NCI-H2029 (cell line): ENCODE results near the gene PIP5K1B.

Experiments used
- DNase-seq: peaks from one replicate; lab custom pipeline; 2025; lab: John Stamatoyannopoulos, UW

Gene PIP5K1B

DNA sequence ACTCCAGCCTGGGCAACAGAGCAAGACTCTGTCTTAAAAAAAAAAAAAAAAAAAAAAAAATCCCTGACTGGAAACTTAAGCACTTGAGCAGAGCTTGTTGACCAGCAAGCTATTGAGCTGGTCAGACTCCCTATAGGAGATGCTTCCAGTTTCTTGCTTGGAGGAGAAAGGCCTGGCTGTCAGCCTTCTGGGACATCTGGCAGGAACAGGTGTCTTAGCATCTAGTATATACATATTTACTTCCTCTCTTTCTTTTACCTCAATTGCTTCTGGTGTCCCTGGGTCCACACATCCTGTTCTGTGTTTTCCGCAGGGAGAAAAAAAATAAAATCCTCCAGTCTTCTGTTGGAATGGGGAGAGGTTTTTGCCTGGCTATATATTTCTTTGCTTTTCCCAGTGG lies 248.7 kb downstream of the PIP5K1B start:
- DNase-seq: no peak

DNA sequence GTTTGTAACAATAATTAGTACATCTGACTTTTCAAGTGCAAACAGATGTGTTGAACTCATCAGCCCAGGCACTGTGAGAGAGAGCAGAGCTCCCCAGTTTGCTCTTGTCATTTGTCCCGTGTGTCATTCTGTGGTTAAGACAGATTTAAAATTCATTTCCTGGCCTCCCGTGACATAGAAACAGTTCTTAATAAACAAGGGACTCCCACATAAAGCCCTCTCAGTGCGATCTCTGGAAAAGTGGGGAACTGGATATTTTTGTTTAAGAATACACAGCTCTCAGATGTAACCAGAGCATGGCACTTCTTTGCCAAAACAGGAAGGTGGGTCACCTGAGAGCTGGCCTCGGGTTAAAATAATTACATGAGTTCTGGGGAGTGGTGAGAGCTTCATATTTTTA lies 250.3 kb downstream of the PIP5K1B start:
- DNase-seq: no peak

DNA sequence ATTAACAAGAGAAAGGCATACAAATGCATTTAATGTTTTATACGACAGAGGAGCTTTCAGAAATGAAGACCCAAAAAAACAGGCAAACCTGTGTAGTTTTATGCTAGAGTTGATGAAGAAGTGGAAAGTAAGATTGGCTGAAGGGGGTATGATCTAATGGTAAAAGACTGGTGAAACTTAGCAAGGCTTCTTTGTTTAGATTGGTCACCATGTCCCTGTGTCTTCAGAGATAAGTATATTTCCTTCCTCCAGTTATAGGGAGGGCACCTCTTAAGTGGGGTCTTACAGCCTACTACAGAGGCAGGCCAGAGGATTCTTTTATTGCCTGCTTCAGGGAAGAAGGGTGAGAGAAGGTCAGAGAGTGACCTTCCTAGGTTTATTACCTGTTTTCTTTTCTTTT lies 252.4 kb downstream of the PIP5K1B start:
- DNase-seq: no peak

DNA sequence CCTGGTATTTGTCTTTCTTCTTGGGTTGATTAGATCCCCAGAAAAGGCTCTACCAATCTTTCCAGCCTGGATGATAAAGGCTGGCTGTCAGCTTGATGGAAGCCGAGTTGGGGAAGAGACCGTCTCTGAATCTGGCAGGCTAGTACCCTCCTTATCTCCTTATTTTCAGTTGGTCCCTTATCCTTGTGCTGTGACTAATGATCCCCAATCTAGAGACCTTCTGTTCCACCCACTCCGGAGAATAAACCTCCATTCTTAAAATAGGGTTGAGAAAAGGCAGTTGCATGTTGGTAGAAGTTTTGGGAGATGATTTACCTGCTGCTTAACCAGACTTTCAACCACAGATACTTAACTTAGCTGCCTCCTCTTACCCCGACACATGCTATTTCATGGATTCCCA lies 256.5 kb downstream of the PIP5K1B start:
- no peak for DNase-seq

DNA sequence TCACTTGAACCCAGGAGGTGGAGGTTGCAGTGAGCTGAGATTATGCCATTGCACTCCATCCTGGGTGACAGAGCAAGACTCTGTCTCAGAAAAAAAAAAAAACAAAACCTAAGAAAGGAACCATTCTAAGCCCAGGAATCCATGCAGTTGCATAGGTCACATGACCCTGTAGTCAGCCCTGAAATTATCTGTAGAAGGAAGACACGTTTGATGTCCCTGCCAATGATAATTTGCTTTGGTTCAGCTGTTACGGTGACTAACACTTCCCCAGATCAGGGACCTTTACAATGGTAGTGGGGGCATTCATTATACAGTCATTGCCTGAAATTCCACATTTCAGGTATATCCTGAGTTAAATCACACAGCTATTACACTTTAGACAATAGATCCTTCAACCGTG lies 258.4 kb downstream of the PIP5K1B start:
- DNase-seq: no peak

DNA sequence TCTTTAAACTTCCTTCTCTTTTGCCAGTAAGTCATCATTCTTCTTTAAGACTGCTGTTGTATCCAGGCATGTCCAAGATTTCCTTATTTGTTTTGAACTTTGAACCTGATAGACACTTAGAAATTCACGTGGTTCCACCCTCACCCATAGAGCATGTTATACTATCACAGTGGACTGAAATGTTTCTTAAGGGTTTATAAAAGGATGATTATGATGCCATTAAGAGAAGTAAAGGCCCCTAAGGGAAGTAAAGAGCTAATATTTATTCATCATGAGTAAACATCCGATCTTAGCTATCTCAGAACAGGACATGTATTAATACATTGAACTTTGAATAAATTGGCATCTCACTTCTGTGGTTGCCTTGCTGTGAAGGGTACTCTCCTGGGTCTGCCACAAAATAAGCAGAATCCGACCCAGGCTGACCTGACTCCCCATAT lies 259.1 kb downstream of the PIP5K1B start:
- DNase-seq: no peak

DNA sequence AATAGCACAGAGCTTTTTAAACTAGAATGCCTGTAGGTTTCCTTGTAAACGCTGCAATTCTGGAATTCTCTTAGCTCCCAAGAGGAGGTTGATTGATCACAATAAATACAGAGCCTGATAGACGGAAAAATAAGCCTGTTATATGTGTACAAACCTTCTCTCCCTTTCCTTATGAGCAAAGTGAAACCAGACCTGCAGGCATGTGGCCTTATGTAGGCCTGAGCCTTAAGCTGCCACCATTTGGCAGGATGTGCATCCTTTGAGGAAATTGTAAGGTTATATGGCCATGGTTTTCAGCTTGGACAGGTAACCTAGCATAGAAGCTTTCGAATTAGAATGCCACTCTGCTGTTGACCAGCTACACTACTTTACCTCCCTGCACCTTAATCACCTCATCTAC lies 259.7 kb downstream of the PIP5K1B start:
- DNase-seq: no peak

DNA sequence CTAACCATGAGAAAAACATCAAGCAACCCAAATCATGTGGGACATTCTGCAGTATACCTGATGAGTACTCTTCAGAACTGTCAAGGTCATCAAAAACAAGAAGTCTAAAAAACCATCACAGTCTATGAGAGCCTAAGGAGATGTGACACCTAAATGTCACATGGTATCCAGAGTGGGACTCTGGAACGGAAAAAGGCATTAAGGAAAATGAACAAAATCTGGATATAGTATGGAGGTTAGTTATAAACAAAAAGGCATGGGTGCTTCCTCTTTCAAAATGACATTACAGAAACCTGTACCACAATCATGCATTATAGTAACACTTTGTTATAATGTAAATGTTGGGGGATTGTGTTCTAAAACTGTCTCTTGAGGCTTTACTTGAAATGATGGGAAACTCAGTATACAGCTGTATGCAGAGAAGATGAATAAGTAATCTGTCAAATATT lies 261.5 kb downstream of the PIP5K1B start:
- no peak for DNase-seq

DNA sequence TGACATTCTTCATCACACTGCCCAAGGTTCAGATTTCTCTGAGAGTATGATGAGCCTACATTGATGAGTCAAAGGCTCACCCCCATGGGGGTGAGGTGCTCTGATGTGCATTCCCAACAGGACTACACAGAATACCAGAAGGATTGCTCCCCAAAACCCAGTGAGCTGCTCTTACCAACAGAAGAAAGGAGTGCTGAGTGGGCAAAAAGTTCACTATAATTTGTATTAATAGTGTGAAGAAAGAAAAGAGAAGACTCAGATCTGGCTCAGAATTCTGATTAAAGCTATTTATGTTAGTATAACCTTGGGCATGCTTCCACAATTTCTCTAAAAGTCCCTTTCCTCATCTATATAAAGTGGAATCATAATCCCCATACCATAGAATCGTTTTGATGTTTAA lies 262.8 kb downstream of the PIP5K1B start:
- DNase-seq: no peak

DNA sequence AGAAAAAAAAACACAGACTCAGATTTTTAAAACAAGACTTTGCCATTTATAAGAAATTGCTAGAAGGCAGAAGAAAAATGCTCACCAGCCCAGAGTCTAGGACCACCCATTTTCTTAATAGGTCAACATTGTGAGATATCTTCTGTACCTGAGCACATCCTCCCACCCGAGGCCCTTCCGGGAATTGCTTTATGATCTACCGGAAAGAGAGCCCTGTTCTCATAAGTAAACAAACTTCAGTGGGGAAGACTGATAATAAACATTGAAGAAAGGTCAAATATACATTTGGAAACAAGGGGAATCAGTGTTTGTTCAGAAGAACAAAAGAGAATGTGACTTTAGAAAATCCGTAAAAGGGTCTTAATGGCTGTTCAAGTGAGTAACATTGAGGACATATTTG lies 264.5 kb downstream of the PIP5K1B start:
- DNase-seq: peak; percentile 17

DNA sequence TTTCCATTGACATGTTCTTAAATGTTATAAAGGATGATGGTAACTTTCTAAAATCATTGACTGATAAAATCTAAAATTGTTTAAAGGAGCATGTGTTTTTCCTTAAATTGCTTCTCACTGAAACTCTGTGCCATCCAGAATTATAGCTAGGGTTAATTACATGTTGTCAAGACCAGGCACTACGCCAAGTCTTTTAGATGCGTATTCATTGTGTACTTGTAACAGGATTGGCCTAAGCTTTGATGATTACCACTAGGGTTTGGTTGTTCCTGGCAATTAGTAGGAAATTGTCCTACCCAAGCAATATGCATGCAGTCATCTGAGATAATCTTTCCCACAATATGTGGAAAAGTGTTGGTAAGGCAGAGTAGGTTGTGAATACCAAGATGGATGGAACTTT lies 265.1 kb downstream of the PIP5K1B start:
- peak; percentile 61 for DNase-seq

DNA sequence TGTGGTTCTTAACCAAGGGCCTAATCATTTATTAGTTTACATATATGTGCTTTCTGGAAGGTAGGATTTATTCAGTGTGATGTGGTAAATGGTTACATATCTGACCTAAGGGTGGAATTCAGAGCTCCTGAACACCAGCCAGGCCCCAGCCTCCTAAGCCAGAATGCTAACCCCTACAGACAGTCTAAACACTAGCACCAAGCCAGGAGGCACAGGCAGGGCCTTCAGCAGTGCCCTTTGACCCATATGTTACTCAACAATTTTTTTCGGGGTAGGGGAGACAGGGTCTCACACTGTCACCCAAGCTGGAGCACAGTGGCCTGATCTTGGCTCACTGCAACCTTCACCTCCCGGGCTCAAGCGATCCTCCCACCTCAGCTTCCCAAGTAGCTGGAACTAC lies 268.6 kb downstream of the PIP5K1B start:
- no peak for DNase-seq

DNA sequence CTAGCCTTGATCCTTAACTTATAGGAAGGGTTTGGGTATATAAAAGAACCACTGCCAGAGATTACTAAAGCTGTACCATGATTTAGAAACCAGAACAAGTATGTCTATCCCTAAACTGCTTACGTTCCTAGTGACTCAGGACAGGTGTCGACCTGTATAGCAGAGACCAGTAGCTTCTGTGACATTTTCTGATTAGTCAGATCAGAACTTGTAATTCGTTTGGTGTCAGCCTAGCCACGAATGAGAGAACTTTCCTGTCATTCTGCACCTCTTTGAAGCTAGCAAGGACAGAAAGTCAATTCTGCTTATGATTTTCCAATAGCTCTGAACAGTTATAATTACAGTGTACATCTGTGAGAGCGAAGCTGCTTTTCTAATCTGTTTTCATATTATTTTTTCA lies 269.4 kb downstream of the PIP5K1B start:
- DNase-seq: no peak

DNA sequence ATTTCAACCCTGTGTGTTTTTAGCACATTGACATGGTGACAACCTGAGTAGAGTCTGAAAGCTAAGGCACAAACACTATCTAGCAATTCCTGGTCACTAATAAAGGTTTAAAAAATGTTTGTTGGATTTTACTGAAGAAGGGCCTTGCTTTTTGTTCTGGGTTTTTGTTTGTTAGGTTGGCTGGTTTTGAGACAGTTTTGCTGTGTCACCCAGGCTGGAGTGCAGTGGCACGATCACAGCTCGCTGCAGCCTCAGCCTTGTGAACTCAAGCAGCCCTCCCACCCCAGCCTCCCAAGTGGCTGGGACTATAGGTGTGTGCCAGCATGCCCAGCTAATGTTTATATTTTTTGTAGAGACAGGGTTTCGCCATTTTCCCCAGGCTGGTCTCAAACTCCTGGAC lies 269.9 kb downstream of the PIP5K1B start:
- DNase-seq: no peak

DNA sequence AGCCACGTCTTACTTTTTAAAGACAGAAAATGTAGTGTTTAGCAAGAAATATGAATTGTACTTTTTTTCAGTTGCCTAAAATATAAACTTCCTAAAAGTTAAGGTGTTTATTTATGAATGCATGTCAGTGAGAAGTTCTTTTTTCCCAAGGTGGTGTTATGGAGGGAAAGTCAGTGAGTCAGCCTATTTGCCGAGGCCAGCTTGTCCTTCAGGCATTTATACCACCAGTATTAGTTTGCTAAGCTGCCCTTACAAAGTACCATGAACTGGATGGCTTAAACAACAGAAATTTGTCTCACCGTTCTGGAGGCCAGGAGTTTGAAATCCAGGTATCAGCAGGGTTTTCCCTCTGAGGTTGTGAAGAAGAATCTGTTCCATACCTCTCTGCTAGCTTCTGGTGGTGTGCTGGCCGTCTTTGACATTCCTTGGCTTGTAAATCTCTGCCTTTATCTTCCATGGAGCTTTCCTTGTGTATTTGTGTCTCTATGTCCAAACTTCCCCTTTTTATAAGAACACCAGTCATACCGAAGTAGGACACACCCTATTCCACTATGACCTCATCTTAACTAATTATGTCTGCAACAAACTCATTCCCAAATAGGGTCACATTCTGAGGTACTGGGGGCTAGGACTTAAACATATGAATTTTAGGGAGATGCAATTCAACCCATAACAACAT lies 270.5 kb downstream of the PIP5K1B start:
- DNase-seq: no peak

DNA sequence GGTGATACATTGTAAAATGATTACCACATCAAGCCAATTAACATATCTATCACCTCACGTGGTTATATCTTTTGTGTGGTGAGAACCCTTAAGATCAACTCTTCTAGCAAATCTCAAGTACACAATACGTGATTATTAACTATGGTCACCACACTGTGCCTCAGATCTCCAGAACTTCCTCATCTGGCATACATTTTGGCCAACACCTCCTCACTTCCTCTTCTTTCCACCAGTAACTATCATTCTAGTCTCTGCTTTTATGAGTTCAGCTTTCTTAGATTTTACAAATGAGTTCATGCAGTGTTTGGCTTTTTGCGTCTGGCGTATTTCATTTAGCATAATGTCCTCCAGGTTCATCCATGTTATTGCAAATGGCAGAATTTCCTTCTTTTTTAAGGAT lies 273.0 kb downstream of the PIP5K1B start:
- DNase-seq: no peak

DNA sequence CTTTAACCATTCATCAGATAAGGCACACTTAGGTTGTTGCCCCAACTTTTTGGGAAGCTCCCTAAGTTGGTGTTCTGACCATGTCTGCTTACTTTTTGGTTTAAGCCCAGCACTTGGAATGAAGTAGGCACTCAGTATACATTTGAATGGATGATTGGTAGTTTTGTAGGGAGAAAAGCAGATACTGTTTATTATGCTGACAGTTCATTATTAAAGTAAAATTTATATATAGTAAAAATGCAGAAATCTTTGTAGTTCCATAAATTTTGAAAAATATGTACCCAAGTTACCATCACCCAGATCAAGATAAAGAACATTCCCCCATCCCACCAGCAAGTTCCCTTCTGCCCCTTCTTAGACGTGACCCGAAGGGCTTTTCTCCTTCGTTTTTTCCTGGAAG lies 273.5 kb downstream of the PIP5K1B start:
- no peak for DNase-seq

DNA sequence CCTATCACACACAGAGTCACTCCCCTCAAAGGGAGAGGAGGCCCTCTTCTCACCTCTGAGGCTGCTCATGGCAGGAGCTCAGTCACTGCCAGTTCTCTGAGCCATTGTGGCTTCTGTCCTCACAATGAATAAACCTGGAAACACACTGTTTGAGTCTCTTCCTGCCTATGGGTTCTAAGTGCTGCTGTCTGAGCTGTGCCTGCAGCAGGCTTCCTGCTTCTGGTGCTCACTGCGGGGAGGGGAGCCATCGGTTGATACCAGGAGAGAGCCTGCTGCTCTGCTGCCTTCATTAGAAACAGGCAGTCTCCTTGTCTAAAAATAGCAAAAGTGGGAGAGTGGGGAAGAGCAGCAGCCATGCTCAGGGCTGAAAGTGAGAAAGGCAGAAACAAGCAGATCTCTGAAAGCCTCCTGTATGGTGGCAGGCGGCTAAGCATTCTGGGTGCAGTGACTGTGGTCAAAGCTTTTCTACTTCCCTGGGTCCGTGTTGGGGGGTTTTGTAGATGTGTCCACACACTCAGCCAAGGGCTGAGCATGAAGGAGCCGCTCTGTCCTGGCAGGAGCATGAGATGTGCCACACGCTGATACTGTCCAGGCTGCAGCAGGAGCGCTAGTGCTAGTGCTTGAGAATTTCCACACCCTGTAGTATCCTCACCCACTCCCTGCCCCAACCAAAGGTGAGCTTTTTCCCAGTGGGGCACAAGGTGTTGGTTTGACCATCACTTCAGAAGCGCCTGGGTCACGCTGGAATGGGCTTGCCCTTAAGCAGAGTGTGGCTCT lies 274.7 kb downstream of the PIP5K1B start:
- no peak for DNase-seq

DNA sequence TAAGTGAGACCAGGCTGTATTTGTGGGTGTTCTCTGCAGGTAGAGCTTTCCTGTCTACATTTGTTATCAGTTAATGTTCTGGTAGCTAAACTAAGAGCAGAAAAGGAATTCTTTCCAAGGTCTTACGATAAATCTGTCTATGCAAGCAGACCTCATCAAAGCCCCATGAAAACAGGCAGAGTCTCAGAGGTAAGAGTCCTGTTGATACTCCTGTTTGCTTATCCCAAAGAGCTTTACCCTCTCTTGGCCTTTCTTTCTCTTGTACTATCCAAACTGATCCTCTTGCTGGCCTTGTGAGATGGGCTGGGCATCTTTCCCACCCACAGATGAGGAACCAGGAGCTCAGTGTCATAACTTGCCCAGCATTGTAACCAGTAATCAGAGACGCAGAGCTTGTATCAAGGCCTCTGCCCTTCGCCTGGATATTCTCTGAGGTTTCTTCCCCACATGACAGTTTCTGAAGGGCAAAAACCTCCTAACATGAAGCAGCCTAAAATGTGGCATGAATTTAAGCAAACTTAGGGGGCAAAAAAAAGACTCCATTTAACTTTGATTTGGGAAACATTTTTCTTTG lies 275.4 kb downstream of the PIP5K1B start:
- no peak for DNase-seq

DNA sequence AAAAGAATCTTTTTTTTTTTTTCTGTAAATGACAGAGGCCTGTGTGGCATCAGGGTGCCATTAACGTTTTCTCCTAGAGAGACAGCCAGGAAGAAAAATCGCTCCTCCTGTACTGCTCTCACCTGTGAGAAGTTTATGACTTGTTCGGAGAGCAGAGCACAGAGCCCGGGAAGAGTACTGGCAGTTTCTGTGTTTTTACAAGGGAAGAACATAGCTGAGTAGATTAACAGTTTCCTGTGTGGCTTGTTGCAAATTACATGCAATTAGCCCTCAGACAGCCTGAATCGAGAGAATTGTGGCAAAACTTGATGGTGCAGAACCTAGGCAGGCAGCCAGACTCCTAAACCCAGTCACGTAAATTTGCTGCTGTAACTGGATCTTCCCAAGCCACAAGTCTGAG lies 276.7 kb downstream of the PIP5K1B start:
- no peak for DNase-seq

DNA sequence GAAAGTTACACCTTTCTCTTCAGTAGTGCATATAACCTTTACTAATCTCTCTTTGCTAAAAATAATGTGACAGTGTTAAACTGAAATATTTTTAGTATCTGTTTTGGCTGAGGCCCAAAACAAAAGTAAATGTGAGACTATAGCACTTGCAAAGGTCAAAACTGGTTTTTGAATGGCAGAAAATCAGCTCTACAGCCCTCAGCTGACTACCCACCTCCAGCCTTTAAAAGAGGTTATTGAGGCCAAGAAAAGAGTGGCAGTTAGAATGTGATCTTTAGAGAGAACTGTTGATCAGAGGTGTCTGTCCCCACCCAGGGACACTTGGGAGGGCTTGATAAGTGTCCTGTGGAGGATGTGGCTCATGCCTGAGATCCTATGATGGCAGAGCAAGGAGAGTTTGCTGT lies 278.0 kb downstream of the PIP5K1B start:
- DNase-seq: no peak

DNA sequence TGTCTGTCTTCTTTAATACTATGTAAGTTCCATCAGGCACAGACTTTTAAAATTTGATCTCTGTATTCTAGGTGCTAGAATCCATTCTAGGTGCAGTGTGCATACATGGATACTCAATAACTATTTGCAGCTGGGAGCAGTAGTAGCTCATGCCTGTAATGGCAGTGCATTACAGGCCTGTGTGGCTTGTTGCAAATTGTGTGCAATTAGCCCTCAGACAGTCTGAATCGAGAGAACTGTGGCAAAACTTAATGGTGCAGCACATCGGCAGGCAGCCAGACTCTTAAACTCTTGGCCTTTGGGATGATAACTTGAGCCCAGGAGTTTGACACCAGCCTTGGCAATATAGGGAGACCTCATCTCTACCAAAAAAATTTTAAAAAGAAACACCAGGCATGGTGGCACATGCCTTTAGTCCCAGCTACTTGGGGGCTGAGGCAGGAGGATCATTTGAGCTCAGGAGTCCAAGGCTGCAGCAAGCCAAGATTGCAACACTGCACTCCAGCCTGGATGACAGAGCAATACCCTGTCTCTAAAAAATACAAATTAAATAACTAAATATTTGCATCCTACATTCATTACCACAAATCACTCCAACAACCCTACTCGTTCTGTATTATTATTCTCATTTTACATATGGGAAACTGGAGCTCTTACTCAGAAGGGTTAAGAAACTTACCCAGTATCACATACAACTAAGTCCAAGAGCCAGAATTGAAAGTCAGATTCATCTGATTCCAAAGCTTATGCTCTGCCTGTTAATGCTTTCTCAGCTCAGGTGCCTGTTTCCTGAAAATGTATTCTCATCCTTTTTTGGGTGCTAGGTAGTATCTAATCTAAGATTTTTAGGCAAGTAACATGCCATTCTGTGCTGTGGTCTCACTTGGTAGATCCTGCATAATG lies 278.7 kb downstream of the PIP5K1B start:
- no peak for DNase-seq
